ENCODE data around the gene PLXND1.

The PLXND1 gene

DNA sequence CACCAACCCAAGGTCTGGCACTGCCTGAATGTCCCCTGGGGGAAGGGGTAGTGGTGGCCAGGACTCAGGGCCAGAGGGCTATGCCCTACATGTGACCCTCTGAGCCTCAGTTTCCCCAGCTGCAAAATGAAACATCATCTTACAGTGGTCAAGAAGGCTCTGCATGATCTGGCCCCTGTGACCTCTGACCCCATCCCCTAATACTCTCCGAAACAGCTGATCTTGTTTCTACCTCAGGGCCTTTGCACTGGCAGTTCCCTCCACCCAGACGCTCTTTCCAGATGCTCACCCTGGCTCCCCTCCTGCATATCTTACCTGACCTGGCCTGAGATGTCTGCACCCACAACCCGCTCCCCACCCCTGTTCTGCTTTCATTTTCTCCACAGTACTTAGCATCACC lies 21.8 kb downstream of the PLXND1 start:
- DNase-seq (ENCODE audit: low read depth in 2 of 2): no peak

DNA sequence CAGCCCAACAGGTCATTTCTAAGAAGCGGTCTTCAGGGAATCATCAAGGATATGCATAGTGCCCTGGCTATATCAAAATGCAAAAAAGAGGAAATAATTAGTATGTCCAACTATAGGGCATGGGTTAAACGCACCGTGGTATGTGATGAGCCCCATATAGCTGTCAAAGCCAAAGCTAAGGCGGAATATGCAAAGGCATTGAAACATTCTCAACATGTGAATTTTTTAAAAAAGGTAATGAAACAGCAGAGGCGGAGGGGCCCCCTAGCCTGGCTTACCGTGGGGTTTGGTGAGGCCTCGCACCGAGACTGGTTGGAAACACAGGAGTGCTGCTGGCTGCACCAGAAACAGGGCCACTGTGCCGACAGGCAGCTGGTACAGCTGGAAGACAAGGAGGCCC lies 23.2 kb downstream of the PLXND1 start:
- no peak for DNase-seq (ENCODE audit: low read depth in 2 of 2)

- DNase-seq (ENCODE audit: low read depth in 2 of 2): no peak
These were observed 23.7 kb downstream of the PLXND1 start for GRCh38 chr3:129582799-129583198.

GRCh38 chr3:129581623-129582022 lies 24.9 kb downstream of the PLXND1 start:
- DNase-seq (ENCODE audit: low read depth in 2 of 2): no peak

- no peak for DNase-seq (ENCODE audit: low read depth in 2 of 2)
These were observed 26.5 kb downstream of the PLXND1 start for GRCh38 chr3:129579991-129580390.

DNA sequence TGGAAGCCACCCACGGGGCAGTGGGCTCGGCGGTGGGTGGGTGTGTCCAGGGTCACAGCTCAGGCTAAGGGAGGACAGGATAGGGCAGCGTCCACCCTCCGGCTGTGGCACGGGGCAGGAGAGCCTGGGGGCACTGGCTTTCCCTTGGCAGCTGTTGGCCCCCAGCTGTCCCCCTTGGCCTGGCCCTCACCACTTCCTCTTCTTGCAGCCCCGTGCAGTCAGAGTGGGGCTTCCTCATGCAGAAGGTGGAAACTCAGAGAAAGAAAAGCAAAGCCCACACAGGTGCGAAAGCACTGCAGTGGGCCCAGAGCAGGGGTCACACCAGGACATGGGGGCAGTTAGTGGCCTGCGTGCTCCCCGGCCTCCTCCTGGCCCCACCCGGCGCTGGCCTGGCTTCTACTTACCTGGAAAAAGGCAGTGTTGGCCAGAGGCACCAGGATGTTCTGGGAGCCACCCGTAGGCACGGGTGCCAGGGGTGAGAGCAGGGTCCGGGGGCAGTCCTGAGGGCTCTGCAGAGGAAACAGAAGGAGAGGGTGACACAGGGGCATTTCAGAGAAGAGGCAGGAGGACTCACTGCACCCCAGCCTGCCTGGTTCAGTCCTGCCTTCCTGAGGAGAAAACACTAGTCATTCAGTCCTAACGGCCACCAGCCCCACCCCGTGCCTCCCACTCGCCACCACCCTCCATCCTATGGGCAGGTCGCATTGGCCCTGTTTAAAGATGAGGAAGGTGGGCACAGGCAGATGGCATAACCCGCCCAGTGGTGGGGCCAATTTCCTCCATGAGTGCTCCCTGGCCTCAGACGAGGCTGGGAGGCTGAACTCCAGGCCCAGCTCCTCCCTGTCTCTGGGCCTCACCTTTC lies 28.3 kb downstream of the PLXND1 start:
- no peak for DNase-seq (ENCODE audit: low read depth in 2 of 2)

DNA sequence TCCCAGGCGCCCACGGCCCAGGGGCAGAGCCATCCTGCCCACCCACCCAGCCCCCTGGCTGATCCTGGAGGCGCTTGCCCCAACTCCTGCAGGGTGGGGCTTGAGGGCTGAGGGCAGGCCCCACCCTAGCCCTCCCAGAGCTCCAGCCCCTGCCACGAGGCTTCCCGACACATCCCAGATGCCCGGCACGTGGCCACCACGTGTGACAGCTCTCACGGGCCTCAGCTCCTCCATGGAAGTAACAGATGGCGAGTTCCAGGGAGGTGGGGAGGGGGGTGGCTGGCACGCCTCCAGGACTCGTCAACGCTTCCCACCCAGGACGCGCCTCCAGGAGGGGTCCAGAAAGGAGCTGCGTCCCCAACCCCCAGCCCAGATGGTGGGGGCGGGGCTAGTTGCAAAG lies 29.1 kb downstream of the PLXND1 start:
- DNase-seq (ENCODE audit: low read depth in 2 of 2): peak in 1 of 2 experiments; percentile 38

DNA sequence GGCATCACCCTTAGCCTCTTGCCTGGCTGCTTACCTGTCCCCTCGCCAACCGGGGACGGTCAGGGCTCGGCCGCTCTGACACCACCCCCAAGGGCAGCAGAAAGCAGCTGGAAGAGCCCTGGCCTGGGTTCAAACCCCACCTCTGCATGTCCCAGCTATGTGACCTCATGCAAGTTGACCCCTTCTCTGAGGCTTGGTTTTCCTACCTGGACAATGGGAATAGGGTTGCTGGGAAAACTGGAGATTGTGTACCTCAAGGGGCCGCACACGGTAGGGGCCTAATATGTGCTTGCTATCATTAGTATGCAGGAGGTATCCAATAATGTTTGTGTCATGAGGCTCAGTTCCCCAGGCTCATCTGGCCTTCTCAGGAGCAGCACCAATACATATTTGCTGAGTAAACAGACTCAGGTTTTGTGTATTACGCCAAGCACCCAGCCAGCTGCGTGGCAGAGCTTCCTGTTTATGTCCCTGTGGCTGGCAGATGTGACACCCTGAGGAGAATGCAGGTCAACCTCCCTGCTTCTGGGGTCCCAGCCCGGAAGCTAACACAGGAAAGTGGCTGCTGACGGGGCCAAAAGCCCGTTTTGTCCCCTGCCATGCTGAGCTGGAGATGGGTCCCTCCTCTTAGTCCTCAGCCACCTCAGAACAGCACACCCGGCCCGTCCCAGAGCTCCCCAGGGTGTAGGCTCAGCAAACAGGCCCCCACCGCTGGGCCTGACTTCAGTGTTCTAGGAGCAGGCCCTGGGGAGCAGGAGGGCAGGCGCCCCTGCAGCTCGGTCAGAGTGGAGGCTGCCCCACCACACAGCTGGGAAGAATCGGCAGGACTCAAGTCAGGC lies 29.7 kb downstream of the PLXND1 start:
- no peak for DNase-seq (ENCODE audit: low read depth in 2 of 2)

DNA sequence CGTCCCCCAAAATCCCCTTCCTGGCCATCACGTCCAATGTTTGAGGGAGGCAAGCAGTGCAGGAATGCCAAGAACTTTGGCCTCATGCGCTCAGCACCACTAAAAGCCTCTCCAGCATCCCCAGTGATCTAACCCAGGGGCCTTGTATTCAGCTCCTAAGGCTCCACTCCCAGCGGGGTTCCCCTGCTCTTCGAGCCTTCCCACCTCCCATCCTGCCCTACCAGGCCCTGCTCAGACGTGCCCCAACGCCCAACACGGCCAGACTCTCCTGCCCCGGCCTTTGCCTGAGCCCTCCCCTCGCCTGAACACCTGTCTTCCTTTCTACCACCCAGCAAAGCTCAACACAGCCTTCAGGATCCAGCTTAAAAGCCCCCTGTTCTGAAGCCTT lies 30.5 kb downstream of the PLXND1 start:
- DNase-seq (ENCODE audit: low read depth in 2 of 2): no peak

- no peak for DNase-seq (ENCODE audit: low read depth in 2 of 2)
These were observed 31.1 kb downstream of the PLXND1 start for GRCh38 chr3:129575233-129575996.

DNA sequence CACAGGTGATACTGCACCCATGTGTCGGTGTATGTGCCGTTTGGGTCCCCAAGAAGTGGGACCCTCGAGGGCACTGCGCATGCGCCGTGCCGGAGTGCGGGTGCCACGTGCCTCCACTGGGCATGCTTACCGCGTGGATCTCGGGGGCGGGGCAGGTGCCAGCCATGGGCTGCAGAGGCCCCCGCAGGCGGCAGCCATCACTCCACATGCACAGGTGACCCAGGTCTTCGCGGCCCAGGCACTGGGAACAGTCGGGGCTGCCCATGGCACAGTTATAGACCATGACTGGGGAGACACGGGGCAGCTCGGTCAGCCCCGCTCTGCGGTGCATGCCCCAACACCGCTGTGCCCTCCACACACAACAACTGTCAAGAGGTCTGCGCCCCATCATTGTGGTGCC lies 32.3 kb downstream of the PLXND1 start:
- no peak for DNase-seq (ENCODE audit: low read depth in 2 of 2)

DNA sequence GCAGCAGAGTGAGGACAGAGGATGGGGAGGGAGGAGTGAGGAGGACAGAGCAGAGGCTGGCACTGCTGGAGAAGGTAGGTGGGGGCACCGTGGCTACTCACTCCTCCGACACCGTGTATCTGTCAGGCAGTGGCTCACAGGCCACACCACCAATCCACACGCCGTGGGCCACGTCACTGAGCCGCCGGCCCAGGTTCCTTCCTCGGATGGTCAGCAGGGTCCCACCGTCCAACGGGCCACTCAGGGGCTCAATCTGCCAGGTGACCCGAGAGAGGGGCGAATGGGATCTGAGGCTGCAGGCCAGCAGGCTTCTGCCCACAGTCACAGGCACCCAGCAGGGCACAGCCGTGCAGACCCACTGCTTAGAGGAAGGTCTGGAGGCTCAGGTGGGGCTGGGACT lies 33.0 kb downstream of the PLXND1 start:
- DNase-seq (ENCODE audit: low read depth in 2 of 2): no peak

DNA sequence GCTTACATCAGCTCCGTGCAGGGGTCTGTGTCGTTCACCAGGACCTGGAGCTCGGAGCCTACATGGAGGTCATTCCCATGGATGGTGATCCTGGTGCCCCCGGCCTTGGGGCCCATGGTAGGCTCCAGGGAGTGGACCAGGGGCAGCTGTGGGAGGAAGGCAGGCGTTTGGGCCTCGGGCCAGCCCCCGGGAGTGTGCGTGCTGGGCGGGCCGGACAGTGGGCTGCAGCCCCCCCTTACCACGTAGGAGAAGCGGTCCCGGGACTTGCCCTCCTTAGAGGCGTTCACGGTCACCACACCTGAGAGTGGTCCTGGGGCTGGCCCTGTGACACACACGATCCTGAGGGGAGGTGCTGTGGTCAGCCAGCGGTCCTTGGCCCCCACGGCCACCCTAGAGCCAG lies 33.9 kb downstream of the PLXND1 start:
- no peak for DNase-seq (ENCODE audit: low read depth in 2 of 2)

- no peak for DNase-seq (ENCODE audit: low read depth in 2 of 2)
These were observed 34.6 kb downstream of the PLXND1 start for GRCh38 chr3:129571605-129572547.

DNA sequence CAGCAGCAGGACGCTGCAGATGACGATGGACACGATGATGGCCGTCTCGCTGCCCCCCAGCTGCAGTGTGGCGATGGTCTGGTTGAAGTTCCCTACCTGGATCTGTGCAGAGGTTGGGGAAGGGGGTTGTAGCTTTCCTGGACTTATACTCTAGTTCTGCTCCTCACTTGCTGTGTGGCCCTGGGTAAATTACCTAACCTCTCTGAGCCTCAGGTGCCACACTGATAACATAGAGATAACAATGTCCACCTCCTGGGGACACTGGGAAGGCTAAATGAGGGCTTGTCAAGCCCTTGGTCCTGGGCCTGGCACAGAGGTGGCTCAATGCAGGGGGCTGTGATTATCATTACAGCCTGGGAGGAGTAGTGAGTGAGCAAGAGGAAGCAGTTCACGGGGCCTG lies 36.6 kb downstream of the PLXND1 start:
- no peak for DNase-seq (ENCODE audit: low read depth in 2 of 2)

GRCh38 chr3:129567939-129568338 lies 38.5 kb downstream of the PLXND1 start:
- no peak for DNase-seq (ENCODE audit: low read depth in 2 of 2)

DNA sequence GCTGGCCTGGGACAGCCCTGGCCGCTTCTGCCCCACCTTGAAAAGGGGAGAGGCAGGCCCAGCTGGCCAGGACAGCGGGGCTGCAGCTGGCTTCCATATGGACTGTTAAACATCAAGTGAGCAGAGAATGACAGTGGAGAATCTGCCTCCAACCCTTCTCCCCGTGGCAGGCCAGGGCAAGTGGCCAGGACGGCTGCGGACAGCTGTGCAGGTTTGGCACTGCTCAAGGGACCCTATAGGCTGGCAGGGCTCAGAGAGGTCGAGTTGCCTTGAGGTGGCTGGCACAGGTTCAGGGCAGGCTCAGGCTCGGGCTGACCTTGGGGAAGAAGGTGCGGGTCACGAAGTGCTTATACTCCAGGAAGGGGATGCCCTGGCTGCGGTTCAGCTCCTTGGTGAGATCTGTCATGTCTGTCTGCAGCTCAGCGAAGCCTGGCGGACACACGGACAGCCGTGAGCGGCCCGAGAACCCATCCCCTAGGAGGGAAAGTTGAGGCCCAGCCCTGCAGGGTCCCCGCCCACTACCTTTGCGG lies 39.2 kb downstream of the PLXND1 start:
- DNase-seq (ENCODE audit: low read depth in 2 of 2): no peak

DNA sequence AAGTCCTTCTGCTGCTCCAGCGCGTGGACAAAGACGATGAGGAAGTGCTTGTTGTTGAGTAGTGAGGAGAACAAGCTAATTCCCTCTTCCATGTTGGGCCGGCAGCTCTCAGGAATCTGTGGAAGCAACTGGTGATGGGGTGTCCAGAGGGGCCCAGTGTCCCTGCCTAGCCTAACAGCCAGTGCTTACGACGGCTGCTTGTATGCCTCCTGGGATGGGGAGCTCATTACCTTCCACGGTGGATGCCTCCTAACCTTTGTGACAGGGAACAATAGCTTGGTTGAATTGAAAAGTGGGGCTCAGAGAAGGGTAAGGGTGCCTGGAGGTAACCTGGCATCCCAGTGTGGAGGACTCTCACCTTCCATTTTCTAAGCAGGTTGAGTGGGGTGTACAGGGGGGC lies 40.6 kb downstream of the PLXND1 start:
- DNase-seq (ENCODE audit: low read depth in 2 of 2): no peak

DNA sequence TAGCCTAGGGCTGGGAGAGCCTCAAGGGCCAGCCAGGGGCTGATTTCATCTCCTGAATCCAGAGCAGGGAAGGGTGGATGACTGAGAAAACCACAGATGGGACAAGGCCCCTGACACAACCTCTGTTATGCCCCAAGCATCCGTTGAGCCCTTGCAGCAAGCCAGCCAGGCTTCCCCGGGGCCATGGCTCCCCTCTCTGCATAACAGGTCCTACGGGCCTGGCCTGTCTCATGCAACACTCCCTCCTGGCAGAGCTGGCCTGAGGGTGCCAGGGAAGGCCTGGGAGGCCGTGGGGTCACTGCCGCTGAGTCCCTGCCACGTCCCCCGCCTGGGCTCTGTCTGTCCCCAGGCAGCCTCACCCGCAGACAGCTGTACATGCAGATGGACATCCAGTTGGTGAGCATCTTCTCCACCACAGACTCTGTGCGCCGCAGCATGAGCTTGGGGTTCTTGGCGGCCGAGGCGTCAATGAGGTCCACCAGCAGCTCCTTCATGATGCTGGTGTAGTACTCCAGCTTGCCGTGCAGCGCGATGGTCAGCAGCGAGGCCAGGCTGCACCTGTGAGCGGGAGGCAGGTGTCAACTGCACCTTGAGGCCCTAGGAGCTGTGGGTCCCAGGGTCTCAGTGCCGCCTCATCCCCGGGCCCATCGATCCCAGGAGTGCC lies 41.4 kb downstream of the PLXND1 start:
- no peak for DNase-seq (ENCODE audit: low read depth in 2 of 2)

- DNase-seq (ENCODE audit: low read depth in 2 of 2): no peak
These were observed 42.5 kb downstream of the PLXND1 start for GRCh38 chr3:129563850-129564535.

Data from fibroblast of skin of left quadriceps (primary cell).